ENCODE data around the gene RGS7BP. TPM values are rescaled to one million over a fixed set of nuclear protein-coding genes. Genes with fewer than 3 reads are reported as not detected.

RGS7BP gene
- total RNA-seq, 2 donors from 2014 or later: 24.3 to 31.1 TPM

GRCh38 chr5:64622991-64623390 lies 117.2 kb downstream of the RGS7BP start:
- H3K27ac ChIP-seq: no peak overlapping the region
- ATAC-seq (ENCODE audit: insufficient number of reproducible peaks, low FRiP score, low read depth): no peak
- H3K9me3 ChIP-seq: no peaks in the 10 kb centered on the region
- TF ChIP-seq CTCF (IDR thresholded peaks at IDR 0.05): no peak
- no peak for DNase-seq (ENCODE audit: low spot score)
- no peaks in the 10 kb centered on the region for H3K36me3 ChIP-seq
- H3K4me3 ChIP-seq: no peak overlapping the region
- H3K4me1 ChIP-seq (ENCODE audit: control insufficient read depth in 1 of 2, low read depth in 2 of 2): no peaks in the 10 kb centered on the region
- H3K27me3 ChIP-seq (replicated peaks; ENCODE audit: insufficient read depth): no peaks in the 10 kb centered on the region

- no peak overlapping the region for H3K27ac ChIP-seq
- ATAC-seq (ENCODE audit: insufficient number of reproducible peaks, low FRiP score, low read depth) (no peak), DNase-seq (ENCODE audit: low spot score) (no peak)
- no peak overlapping the region for H3K4me3 ChIP-seq
- no peak for TF ChIP-seq CTCF (IDR thresholded peaks at IDR 0.05)
- no peaks in the 10 kb centered on the region for H3K27me3 ChIP-seq (replicated peaks; ENCODE audit: insufficient read depth)
- no peaks in the 10 kb centered on the region for H3K9me3 ChIP-seq
- H3K4me1 ChIP-seq (ENCODE audit: control insufficient read depth in 1 of 2, low read depth in 2 of 2): no peaks in the 10 kb centered on the region
- no peaks in the 10 kb centered on the region for H3K36me3 ChIP-seq
These were observed 119.9 kb downstream of the RGS7BP start for GRCh38 chr5:64625678-64626077.

GRCh38 chr5:64628901-64629300 lies 123.1 kb downstream of the RGS7BP start:
- TF ChIP-seq CTCF (IDR thresholded peaks at IDR 0.05): no peak
- Histone ChIP-seq H3K4me1 (ENCODE audit: control insufficient read depth in 1 of 2, low read depth in 2 of 2) (no peaks in the 10 kb centered on the region), H3K27ac (no peak overlapping the region), H3K27me3 (replicated peaks; ENCODE audit: insufficient read depth) (no peaks in the 10 kb centered on the region), H3K36me3 (no peaks in the 10 kb centered on the region), H3K9me3 (no peaks in the 10 kb centered on the region), H3K4me3 (no peak overlapping the region)
- ATAC-seq (ENCODE audit: insufficient number of reproducible peaks, low FRiP score, low read depth): no peak
- DNase-seq (ENCODE audit: low spot score): no peak

GRCh38 chr5:64629841-64630240 lies 124.0 kb downstream of the RGS7BP start:
- H3K4me3 ChIP-seq: no peak overlapping the region
- H3K4me1 ChIP-seq (ENCODE audit: control insufficient read depth in 1 of 2, low read depth in 2 of 2): no peaks in the 10 kb centered on the region
- ATAC-seq (ENCODE audit: insufficient number of reproducible peaks, low FRiP score, low read depth) (no peak), DNase-seq (ENCODE audit: low spot score) (no peak)
- no peaks in the 10 kb centered on the region for H3K27me3 ChIP-seq (replicated peaks; ENCODE audit: insufficient read depth)
- H3K9me3 ChIP-seq: no peaks in the 10 kb centered on the region
- no peak overlapping the region for H3K27ac ChIP-seq
- no peak for TF ChIP-seq CTCF (IDR thresholded peaks at IDR 0.05)
- no peaks in the 10 kb centered on the region for H3K36me3 ChIP-seq

GRCh38 chr5:64632251-64632650 lies 126.4 kb downstream of the RGS7BP start:
- H3K9me3 ChIP-seq: no peaks in the 10 kb centered on the region
- no peak for TF ChIP-seq CTCF (IDR thresholded peaks at IDR 0.05)
- ATAC-seq (ENCODE audit: insufficient number of reproducible peaks, low FRiP score, low read depth): no peak

More at GRCh38 chr5:64632251-64632650, 126.4 kb downstream of the RGS7BP start:
- no peak overlapping the region for H3K4me3 ChIP-seq
- H3K27ac ChIP-seq: no peak overlapping the region
- DNase-seq (ENCODE audit: low spot score): no peak
- H3K4me1 ChIP-seq (ENCODE audit: control insufficient read depth in 1 of 2, low read depth in 2 of 2): no peaks in the 10 kb centered on the region
- H3K36me3 ChIP-seq: no peaks in the 10 kb centered on the region
- no peaks in the 10 kb centered on the region for H3K27me3 ChIP-seq (replicated peaks; ENCODE audit: insufficient read depth)

All from thoracic aorta (tissue), 2 donors.